ENCODE measurements around the gene LRRN4.

Gene LRRN4

GRCh38 chr20:6030453-6031080 lies 23.3 kb downstream of the LRRN4 start:
- DNase-seq, result no peak

- no peak for DNase-seq
These were observed 24.3 kb downstream of the LRRN4 start for GRCh38 chr20:6029538-6029937.

GRCh38 chr20:6028818-6029217 lies 25.0 kb downstream of the LRRN4 start:
- no peak for DNase-seq

GRCh38 chr20:6026051-6026450 lies 27.8 kb downstream of the LRRN4 start:
- no peak for DNase-seq

- DNase-seq, result no peak
These were observed 29.1 kb downstream of the LRRN4 start for GRCh38 chr20:6024768-6025167.

- no peak for DNase-seq
These were observed 36.0 kb downstream of the LRRN4 start for GRCh38 chr20:6017880-6018279.

GRCh38 chr20:6017467-6017866 lies 36.4 kb downstream of the LRRN4 start:
- no peak for DNase-seq

GRCh38 chr20:6014957-6015356 lies 38.9 kb downstream of the LRRN4 start:
- DNase-seq, result no peak

- DNase-seq, result no peak
These were observed 39.8 kb downstream of the LRRN4 start for GRCh38 chr20:6014017-6014416.

GRCh38 chr20:6012179-6012578 lies 41.7 kb downstream of the LRRN4 start:
- DNase-seq, result no peak

GRCh38 chr20:6008254-6008653 lies 45.6 kb downstream of the LRRN4 start:
- DNase-seq, result peak; percentile 60

- no peak for DNase-seq
These were observed 46.2 kb downstream of the LRRN4 start for GRCh38 chr20:6007529-6008103.

GRCh38 chr20:6007094-6007528 lies 46.7 kb downstream of the LRRN4 start:
- no peak for DNase-seq

- no peak for DNase-seq
These were observed 47.3 kb downstream of the LRRN4 start for GRCh38 chr20:6006603-6006949.

GRCh38 chr20:6000871-6001270 lies 53.0 kb downstream of the LRRN4 start:
- DNase-seq, result no peak

- no peak for DNase-seq
These were observed 54.1 kb downstream of the LRRN4 start for GRCh38 chr20:5999783-6000182.

- DNase-seq, result no peak
These were observed 57.1 kb downstream of the LRRN4 start for GRCh38 chr20:5996765-5997164.

GRCh38 chr20:5991623-5992441 lies 62.0 kb downstream of the LRRN4 start:
- no peak for DNase-seq

- DNase-seq, result no peak
These were observed 62.9 kb downstream of the LRRN4 start for GRCh38 chr20:5990946-5991345.
